ENCODE results near the gene LRTM2. TPM values are rescaled to one million over a fixed set of nuclear protein-coding genes. Genes with fewer than 3 reads are reported as not detected.

Gene LRTM2
- total and polyA plus RNA-seq, 12 donors, result not detected

- Histone ChIP-seq H3K4me3 (no peak overlapping the region), H3K4me1 (peaks cover 0 to 10% (median 0%) of the 10 kb centered on the region in 9 donors), H3K27ac (no peak overlapping the region), H3K9me3 (no peaks in the 10 kb centered on the region), H3K27me3 (peaks cover 5 to 75% (median 47%) of the 10 kb centered on the region in 7 donors), H3K36me3 (no peaks in the 10 kb centered on the region)
- intact Hi-C loops (cut with DNase I), result no loop called here
- no peak for TF ChIP-seq CTCF (IDR thresholded peaks at IDR 0.05)
- no peak for ATAC-seq
- 68 to 70% methylated on average over 9 of the region's 9 CpGs for WGBS, 2 donors
- DNase-seq, result no peak
Observed at GRCh38 chr12:1819050-1819449, 1.3 kb upstream of the LRTM2 start.

- Histone ChIP-seq H3K9me3 (no peaks in the 10 kb centered on the region), H3K36me3 (no peaks in the 10 kb centered on the region), H3K4me3 (no peak overlapping the region), H3K27me3 (peaks cover 5 to 76% (median 47%) of the 10 kb centered on the region in 7 donors), H3K27ac (no peak overlapping the region), H3K4me1 (peaks cover 0 to 6% (median 0%) of the 10 kb centered on the region in 9 donors)
- 43 to 45% methylated on average over 6 of the region's 6 CpGs for WGBS, 2 donors
- ATAC-seq (peak in 1 of 8 donors; percentile 13), DNase-seq (no peak)
- intact Hi-C loops (cut with DNase I), result no loop called here
- no peak for TF ChIP-seq CTCF (IDR thresholded peaks at IDR 0.05)
Observed at GRCh38 chr12:1819571-1819970, 794 bp upstream of the LRTM2 start.

GRCh38 chr12:1820896-1821291, 529 bp downstream of the LRTM2 start:
- H3K9me3 ChIP-seq, result no peaks in the 10 kb centered on the region

GRCh38 chr12:1821805-1822204, 1.4 kb downstream of the LRTM2 start:
- H3K27ac ChIP-seq, result no peak overlapping the region
- H3K27me3 ChIP-seq, result peaks cover 5 to 78% (median 48%) of the 10 kb centered on the region in 7 donors
- WGBS, 2 donors, result 33% methylated on average over 12 of the region's 12 CpGs
- H3K4me1 ChIP-seq, result peaks cover 0 to 6% (median 0%) of the 10 kb centered on the region in 9 donors
- no peak for TF ChIP-seq CTCF (IDR thresholded peaks at IDR 0.05)
- intact Hi-C loops (cut with DNase I), result no loop called here
- no peak for DNase-seq
- H3K36me3 ChIP-seq, result no peaks in the 10 kb centered on the region
- H3K9me3 ChIP-seq, result no peaks in the 10 kb centered on the region
- no peak for ATAC-seq
- H3K4me3 ChIP-seq, result no peak overlapping the region

More at GRCh38 chr12:1820896-1821291, 529 bp downstream of the LRTM2 start:
- intact Hi-C loops (cut with DNase I), result no loop called here
- peaks cover 0 to 6% (median 0%) of the 10 kb centered on the region in 9 donors for H3K4me1 ChIP-seq
- H3K27ac ChIP-seq, result no peak overlapping the region
- 78% methylated on average over 11 of the region's 11 CpGs for WGBS, 2 donors
- H3K36me3 ChIP-seq, result no peaks in the 10 kb centered on the region
- H3K27me3 ChIP-seq, result peaks cover 5 to 76% (median 50%) of the 10 kb centered on the region in 7 donors
- H3K4me3 ChIP-seq, result no peak overlapping the region
- DNase-seq (no peak), ATAC-seq (no peak)
- no peak for TF ChIP-seq CTCF (IDR thresholded peaks at IDR 0.05)

Measured in heart right ventricle (tissue), 16 donors.